ENCODE results near the gene VAC14. TPM values are rescaled to one million over a fixed set of nuclear protein-coding genes. Genes with fewer than 3 reads are reported as not detected.
A peak's percentile ranks its signal among the peaks of the same experiment; 100 is the strongest.

VAC14 gene
- total and polyA plus RNA-seq, 3 donors from 2014 or later: 41.0 to 80.5 (median 61.8) TPM

GRCh38 chr16:70753694-70754325 is 47.1 kb downstream of the VAC14 start:
- no peak for TF ChIP-seq CTCF (IDR thresholded peaks at IDR 0.05)

GRCh38 chr16:70753228-70753627 is 47.7 kb downstream of the VAC14 start:
- Histone ChIP-seq H3K4me3 (no peak overlapping the region), H3K4me1 (peaks cover 32% of the 10 kb centered on the region), H3K27ac (no peak overlapping the region), H3K9me3 (no peaks in the 10 kb centered on the region), H3K27me3 (no peaks in the 10 kb centered on the region), H3K36me3 (ENCODE audit: low read depth, missing control alignments) (no peaks in the 10 kb centered on the region)
- intact Hi-C loops (cut with DNase I; ENCODE audit: low total_unique reads): no loop called here
- DNase-seq: no peak
- 88 to 92% methylated on average over 6 of the region's 6 CpGs for WGBS, 2 donors
- TF ChIP-seq CTCF (IDR thresholded peaks at IDR 0.05): no peak
- no peak for TF ChIP-seq POLR2A (IDR thresholded peaks at IDR 0.05)

More at GRCh38 chr16:70753694-70754325, 47.1 kb downstream of the VAC14 start:
- intact Hi-C loops (cut with DNase I; ENCODE audit: low total_unique reads): no loop called here
- Histone ChIP-seq H3K27me3 (no peaks in the 10 kb centered on the region), H3K4me1 (peaks cover 32% of the 10 kb centered on the region), H3K36me3 (ENCODE audit: low read depth, missing control alignments) (no peaks in the 10 kb centered on the region), H3K27ac (no peak overlapping the region), H3K4me3 (no peak overlapping the region), H3K9me3 (no peaks in the 10 kb centered on the region)
- DNase-seq: no peak
- WGBS, 2 donors: 90 to 95% methylated on average over 7 to 8 of the region's 8 CpGs

GRCh38 chr16:70752426-70752825 is 48.5 kb downstream of the VAC14 start:
- TF ChIP-seq POLR2A (IDR thresholded peaks at IDR 0.05): no peak
- no peak for TF ChIP-seq CTCF (IDR thresholded peaks at IDR 0.05)
- intact Hi-C loops (cut with DNase I; ENCODE audit: low total_unique reads): no loop called here
- Histone ChIP-seq H3K27ac (no peak overlapping the region), H3K9me3 (no peaks in the 10 kb centered on the region), H3K4me1 (peaks cover 32% of the 10 kb centered on the region), H3K36me3 (ENCODE audit: low read depth, missing control alignments) (no peaks in the 10 kb centered on the region), H3K27me3 (no peaks in the 10 kb centered on the region), H3K4me3 (no peak overlapping the region)
- no peak for DNase-seq
- 86% methylated on average over 4 to 10 of the region's 10 CpGs for WGBS, 2 donors

GRCh38 chr16:70751593-70751992 is 49.4 kb downstream of the VAC14 start:
- peaks cover 37% of the 10 kb centered on the region for H3K4me1 ChIP-seq
- no peaks in the 10 kb centered on the region for H3K27me3 ChIP-seq
- no peaks in the 10 kb centered on the region for H3K36me3 ChIP-seq (ENCODE audit: low read depth, missing control alignments)
- 69 to 79% methylated on average over 6 to 7 of the region's 7 CpGs for WGBS, 2 donors
- DNase-seq: no peak
- TF ChIP-seq CTCF (IDR thresholded peaks at IDR 0.05): no peak
- no peak for TF ChIP-seq POLR2A (IDR thresholded peaks at IDR 0.05)
- H3K4me3 ChIP-seq: no peak overlapping the region
- peak overlapping the region; percentile 15 to 55 for H3K27ac ChIP-seq
- no peaks in the 10 kb centered on the region for H3K9me3 ChIP-seq
- intact Hi-C loops (cut with DNase I; ENCODE audit: low total_unique reads): no loop called here

GRCh38 chr16:70750893-70751467 is 50.0 kb downstream of the VAC14 start:
- Histone ChIP-seq H3K36me3 (ENCODE audit: low read depth, missing control alignments) (no peaks in the 10 kb centered on the region), H3K4me3 (no peak overlapping the region), H3K27ac (peak overlapping the region; percentile 15 to 55), H3K27me3 (no peaks in the 10 kb centered on the region), H3K4me1 (peaks cover 43% of the 10 kb centered on the region), H3K9me3 (no peaks in the 10 kb centered on the region)
- intact Hi-C loops (cut with DNase I; ENCODE audit: low total_unique reads): no loop called here
- TF ChIP-seq POLR2A (IDR thresholded peaks at IDR 0.05): no peak
- no peak for TF ChIP-seq CTCF (IDR thresholded peaks at IDR 0.05)
- peak; percentile 89 for DNase-seq
- WGBS, 2 donors: 27 to 36% methylated on average over 9 to 13 of the region's 13 CpGs
